Measurements from ENCODE around the gene KCNG1.

KCNG1 gene

DNA sequence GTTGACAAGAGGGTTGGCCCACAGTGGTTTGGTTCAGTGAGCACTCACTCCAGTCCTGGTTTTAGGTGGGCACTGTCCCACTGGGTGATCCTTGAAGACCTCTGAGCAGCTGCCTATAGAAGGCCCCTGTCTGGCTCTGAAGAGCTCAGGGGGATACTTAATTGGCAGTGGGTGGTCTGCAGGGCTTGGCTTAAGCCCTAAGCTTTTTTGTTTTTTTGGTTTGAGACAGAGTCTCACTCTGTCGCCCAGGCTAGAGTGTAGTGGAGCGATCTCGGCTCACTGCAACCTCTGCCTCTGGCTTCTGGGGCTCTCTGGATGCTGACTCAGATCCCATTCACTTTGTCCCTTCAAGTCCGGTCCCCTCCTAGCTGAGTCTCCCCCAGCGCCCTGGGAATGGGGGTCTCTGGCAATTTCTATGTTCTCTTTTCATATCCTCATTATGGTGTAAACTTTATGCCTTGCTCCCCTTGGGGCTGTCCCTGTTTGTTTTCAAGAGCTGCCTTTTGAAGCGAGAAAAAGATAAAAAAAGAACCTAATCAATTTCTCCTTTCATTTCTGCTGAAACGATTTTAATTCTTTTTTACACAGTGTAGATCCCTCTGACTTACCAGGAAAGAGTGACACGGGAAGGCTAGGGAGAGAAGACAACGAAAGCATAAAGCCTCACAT lies 12.2 kb upstream of the KCNG1 start:
- H3K27me3 ChIP-seq (ENCODE audit: control insufficient read depth in 1 of 2, insufficient read depth in 2 of 2, low read length in 2 of 2), result peaks cover 0 to 14% of the 10 kb centered on the region in 2 donors
- H3K4me3 ChIP-seq (ENCODE audit: low read depth in 1 of 2, low read length in 2 of 2), result no peak overlapping the region
- no peak overlapping the region for H3K27ac ChIP-seq (ENCODE audit: low read depth, low read length)
- H3K4me1 ChIP-seq (ENCODE audit: insufficient read depth, low read length), result peaks cover 3% of the 10 kb centered on the region
- no peak overlapping the region for H3K9ac ChIP-seq (ENCODE audit: low read length)
- no peaks in the 10 kb centered on the region for H3K36me3 ChIP-seq (ENCODE audit: insufficient read depth, low read length)
- H3K9me3 ChIP-seq (ENCODE audit: low read length), result no peaks in the 10 kb centered on the region

- Histone ChIP-seq H3K36me3 (ENCODE audit: insufficient read depth, low read length) (no peaks in the 10 kb centered on the region), H3K27me3 (ENCODE audit: control insufficient read depth in 1 of 2, insufficient read depth in 2 of 2, low read length in 2 of 2) (peaks cover under 1 to 14% of the 10 kb centered on the region in 2 donors), H3K4me1 (ENCODE audit: insufficient read depth, low read length) (peaks cover 5% of the 10 kb centered on the region), H3K9me3 (ENCODE audit: low read length) (no peaks in the 10 kb centered on the region), H3K4me3 (ENCODE audit: low read depth in 1 of 2, low read length in 2 of 2) (no peak overlapping the region), H3K9ac (ENCODE audit: low read length) (no peak overlapping the region), H3K27ac (ENCODE audit: low read depth, low read length) (no peak overlapping the region)
Observed at GRCh38 chr20:51034476-51034875, 11.6 kb upstream of the KCNG1 start.

- Histone ChIP-seq H3K9ac (ENCODE audit: low read length) (no peak overlapping the region), H3K9me3 (ENCODE audit: low read length) (no peaks in the 10 kb centered on the region), H3K4me1 (ENCODE audit: insufficient read depth, low read length) (peaks cover 5% of the 10 kb centered on the region), H3K27me3 (ENCODE audit: control insufficient read depth in 1 of 2, insufficient read depth in 2 of 2, low read length in 2 of 2) (peaks cover 4 to 24% of the 10 kb centered on the region in 2 donors), H3K27ac (ENCODE audit: low read depth, low read length) (peak overlapping the region; percentile 32), H3K4me3 (ENCODE audit: low read depth in 1 of 2, low read length in 2 of 2) (no peak overlapping the region), H3K36me3 (ENCODE audit: insufficient read depth, low read length) (no peaks in the 10 kb centered on the region)
Observed at GRCh38 chr20:51029963-51030920, 7.3 kb upstream of the KCNG1 start.

- H3K9ac ChIP-seq (ENCODE audit: low read length), result no peak overlapping the region
- peaks cover 5% of the 10 kb centered on the region for H3K4me1 ChIP-seq (ENCODE audit: insufficient read depth, low read length)
- no peak overlapping the region for H3K27ac ChIP-seq (ENCODE audit: low read depth, low read length)
- H3K36me3 ChIP-seq (ENCODE audit: insufficient read depth, low read length), result no peaks in the 10 kb centered on the region
- H3K27me3 ChIP-seq (ENCODE audit: control insufficient read depth in 1 of 2, insufficient read depth in 2 of 2, low read length in 2 of 2), result peaks cover 4 to 26% of the 10 kb centered on the region in 2 donors
- H3K9me3 ChIP-seq (ENCODE audit: low read length), result no peaks in the 10 kb centered on the region
- H3K4me3 ChIP-seq (ENCODE audit: low read depth in 1 of 2, low read length in 2 of 2), result no peak overlapping the region
Observed at GRCh38 chr20:51029556-51029955, 6.6 kb upstream of the KCNG1 start.

GRCh38 chr20:51028616-51029212 lies 5.8 kb upstream of the KCNG1 start:
- Histone ChIP-seq H3K27ac (ENCODE audit: low read depth, low read length) (no peak overlapping the region), H3K27me3 (ENCODE audit: control insufficient read depth in 1 of 2, insufficient read depth in 2 of 2, low read length in 2 of 2) (peaks cover 7 to 29% of the 10 kb centered on the region in 2 donors), H3K9ac (ENCODE audit: low read length) (no peak overlapping the region), H3K4me1 (ENCODE audit: insufficient read depth, low read length) (peaks cover 5% of the 10 kb centered on the region), H3K4me3 (ENCODE audit: low read depth in 1 of 2, low read length in 2 of 2) (no peak overlapping the region), H3K36me3 (ENCODE audit: insufficient read depth, low read length) (no peaks in the 10 kb centered on the region), H3K9me3 (ENCODE audit: low read length) (no peaks in the 10 kb centered on the region)

GRCh38 chr20:51027035-51027795 lies 4.3 kb upstream of the KCNG1 start:
- no peak overlapping the region for H3K4me3 ChIP-seq (ENCODE audit: low read depth in 1 of 2, low read length in 2 of 2)
- H3K4me1 ChIP-seq (ENCODE audit: insufficient read depth, low read length), result peaks cover 5% of the 10 kb centered on the region
- no peak overlapping the region for H3K27ac ChIP-seq (ENCODE audit: low read depth, low read length)
- no peaks in the 10 kb centered on the region for H3K9me3 ChIP-seq (ENCODE audit: low read length)
- no peaks in the 10 kb centered on the region for H3K36me3 ChIP-seq (ENCODE audit: insufficient read depth, low read length)
- peaks cover 9 to 37% of the 10 kb centered on the region in 2 donors for H3K27me3 ChIP-seq (ENCODE audit: control insufficient read depth in 1 of 2, insufficient read depth in 2 of 2, low read length in 2 of 2)
- H3K9ac ChIP-seq (ENCODE audit: low read length), result no peak overlapping the region

DNA sequence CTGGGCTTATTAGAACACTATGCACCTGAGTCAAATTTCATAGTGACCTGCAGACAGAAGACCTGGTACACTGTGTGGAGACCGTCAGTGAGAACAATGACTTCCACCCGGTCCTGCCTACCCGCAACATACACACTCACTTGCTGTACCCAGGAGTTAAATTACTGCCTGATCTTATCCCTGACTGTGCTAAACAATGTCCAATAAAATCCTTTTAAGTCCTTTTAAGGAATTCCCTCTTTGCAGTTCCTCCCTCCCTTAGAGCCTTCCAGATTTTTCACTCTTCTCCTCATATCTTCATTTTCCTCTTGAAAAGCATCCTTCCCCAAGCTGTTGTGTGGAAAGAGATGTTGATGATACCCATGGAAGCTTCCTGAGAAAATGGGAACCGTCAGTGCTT lies 3.4 kb upstream of the KCNG1 start:
- H3K4me1 ChIP-seq (ENCODE audit: insufficient read depth, low read length), result peaks cover 5% of the 10 kb centered on the region
- H3K36me3 ChIP-seq (ENCODE audit: insufficient read depth, low read length), result no peaks in the 10 kb centered on the region
- H3K27ac ChIP-seq (ENCODE audit: low read depth, low read length), result no peak overlapping the region
- no peaks in the 10 kb centered on the region for H3K9me3 ChIP-seq (ENCODE audit: low read length)
- H3K9ac ChIP-seq (ENCODE audit: low read length), result no peak overlapping the region
- peaks cover 18 to 38% of the 10 kb centered on the region in 2 donors for H3K27me3 ChIP-seq (ENCODE audit: control insufficient read depth in 1 of 2, insufficient read depth in 2 of 2, low read length in 2 of 2)
- no peak overlapping the region for H3K4me3 ChIP-seq (ENCODE audit: low read depth in 1 of 2, low read length in 2 of 2)

- Histone ChIP-seq H3K4me1 (ENCODE audit: insufficient read depth, low read length) (no peaks in the 10 kb centered on the region), H3K27me3 (ENCODE audit: control insufficient read depth in 1 of 2, insufficient read depth in 2 of 2, low read length in 2 of 2) (peaks cover 18 to 42% of the 10 kb centered on the region in 2 donors), H3K36me3 (ENCODE audit: insufficient read depth, low read length) (no peaks in the 10 kb centered on the region), H3K4me3 (ENCODE audit: low read depth in 1 of 2, low read length in 2 of 2) (no peak overlapping the region), H3K9ac (ENCODE audit: low read length) (no peak overlapping the region), H3K9me3 (ENCODE audit: low read length) (no peaks in the 10 kb centered on the region), H3K27ac (ENCODE audit: low read depth, low read length) (no peak overlapping the region)
Observed at GRCh38 chr20:51024761-51025160, 1.9 kb upstream of the KCNG1 start.

- no peaks in the 10 kb centered on the region for H3K36me3 ChIP-seq (ENCODE audit: insufficient read depth, low read length)
- no peaks in the 10 kb centered on the region for H3K9me3 ChIP-seq (ENCODE audit: low read length)
- H3K27me3 ChIP-seq (ENCODE audit: control insufficient read depth in 1 of 2, insufficient read depth in 2 of 2, low read length in 2 of 2), result peaks cover 14 to 38% of the 10 kb centered on the region in 2 donors
- H3K4me1 ChIP-seq (ENCODE audit: insufficient read depth, low read length), result no peaks in the 10 kb centered on the region
- H3K4me3 ChIP-seq (ENCODE audit: low read depth in 1 of 2, low read length in 2 of 2), result peak overlapping the region in 1 of 2 donors; percentile 14
- H3K27ac ChIP-seq (ENCODE audit: low read depth, low read length), result no peak overlapping the region
- H3K9ac ChIP-seq (ENCODE audit: low read length), result no peak overlapping the region
Observed at GRCh38 chr20:51023617-51024155, 779 bp upstream of the KCNG1 start.

DNA sequence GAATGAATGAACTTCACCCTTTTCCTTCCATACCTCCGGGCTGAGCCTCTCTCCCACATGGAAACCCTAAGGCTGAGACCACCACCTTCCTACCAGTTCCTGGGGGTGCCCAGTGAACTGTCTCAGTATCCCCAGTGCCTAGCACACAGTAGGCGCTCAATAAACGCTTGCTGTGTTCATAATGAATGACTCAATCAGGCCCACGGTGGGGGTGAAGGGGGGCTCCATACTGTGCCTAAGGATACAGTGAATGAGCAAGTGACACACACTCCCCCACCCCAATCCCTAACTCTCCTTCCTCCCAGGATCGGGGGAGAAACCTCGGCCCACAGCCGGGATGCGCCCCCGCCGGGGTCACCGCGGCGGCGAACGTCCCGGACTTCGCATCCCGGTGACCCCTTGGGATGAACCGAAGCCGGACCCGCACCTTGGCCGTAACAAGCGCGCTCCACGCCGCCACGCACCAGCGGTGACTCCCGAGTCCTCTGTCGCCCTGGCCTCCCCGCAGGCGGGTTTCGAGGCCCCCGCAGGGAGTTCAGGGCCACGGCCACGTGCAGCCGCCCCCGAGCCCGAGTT lies 592 bp downstream of the KCNG1 start:
- Histone ChIP-seq H3K27ac (ENCODE audit: low read depth, low read length) (no peak overlapping the region), H3K4me1 (ENCODE audit: insufficient read depth, low read length) (no peaks in the 10 kb centered on the region), H3K9me3 (ENCODE audit: low read length) (no peaks in the 10 kb centered on the region), H3K27me3 (ENCODE audit: control insufficient read depth in 1 of 2, insufficient read depth in 2 of 2, low read length in 2 of 2) (peaks cover 14 to 38% of the 10 kb centered on the region in 2 donors), H3K4me3 (ENCODE audit: low read depth in 1 of 2, low read length in 2 of 2) (peak overlapping the region in 1 of 2 donors; percentile 8), H3K9ac (ENCODE audit: low read length) (no peak overlapping the region), H3K36me3 (ENCODE audit: insufficient read depth, low read length) (no peaks in the 10 kb centered on the region)
